Hematopoietic multipotent progenitor cell (in vitro differentiated cells): Measurements from ENCODE around the gene RAB11B. TPM values are rescaled to one million over a fixed set of nuclear protein-coding genes. Genes with fewer than 3 reads are reported as not detected.

Experiments
- small RNA-seq: library from RNA; depleted of rRNA; stranded (forward); fragments of <200 nt; gene quantifications from one replicate; pipeline ENCODE3, GENCODE V24; 2012
- total RNA-seq: library from RNA; depleted of rRNA; stranded (reverse); fragments of >200 nt; gene quantifications from one replicate; pipeline ENCODE4 v1.2.3, GENCODE V29; 2012

Gene RAB11B
- total RNA-seq, 1 donor, result 99.4 TPM

Small RNA genes within 50 kb of the gene (small RNA-seq; reads per million reads assigned to genes)
- gene MIR4999, result 0.34 reads per million

Other genes with a start within 250 kb of the RAB11B start
- not detected for gene FBN3, start 240.8 kb upstream of the RAB11B start, total RNA-seq
- 25.9 TPM for gene CERS4, start 181.0 kb upstream of the RAB11B start, total RNA-seq
- gene CD320, start 82.0 kb upstream of the RAB11B start, total RNA-seq, result 13.7 TPM
- 50.9 TPM for gene NDUFA7, start 69.0 kb upstream of the RAB11B start, total RNA-seq
- gene RPS28, start 68.9 kb upstream of the RAB11B start, total RNA-seq, result 951 TPM
- 0.27 TPM for gene KANK3, start 47.1 kb upstream of the RAB11B start, total RNA-seq
- 0.27 TPM for gene ANGPTL4, start 26.2 kb upstream of the RAB11B start, total RNA-seq
- gene MARCHF2, start 22.9 kb downstream of the RAB11B start, total RNA-seq, result 103 TPM
- gene HNRNPM, start 54.6 kb downstream of the RAB11B start, total RNA-seq, result 174 TPM
- 11.0 TPM for gene PRAM1, start 112.3 kb downstream of the RAB11B start, total RNA-seq
- gene ZNF414, start 123.8 kb downstream of the RAB11B start, total RNA-seq, result 13.7 TPM
- 80.5 TPM for gene MYO1F, start 187.1 kb downstream of the RAB11B start, total RNA-seq
- gene ADAMTS10, start 220.4 kb downstream of the RAB11B start, total RNA-seq, result 34.5 TPM
- not detected for gene NFILZ, start 240.3 kb downstream of the RAB11B start, total RNA-seq